IPS-NIHi7 (cell line): ENCODE results near the gene OSBPL2.

Experiments
- DNase-seq: peaks from one replicate; pipeline ENCODE4 v3.0.0; 2012; ENCODE audit warnings: mixed read lengths; ENCODE audit errors: extremely low spot score

The OSBPL2 gene

GRCh38 chr20:62222266-62222850, 16.0 kb upstream of the OSBPL2 start:
- DNase-seq, result no peak

- no peak for DNase-seq
Observed at GRCh38 chr20:62222972-62223371, 15.3 kb upstream of the OSBPL2 start.

- DNase-seq, result no peak
Observed at GRCh38 chr20:62223571-62223970, 14.8 kb upstream of the OSBPL2 start.

- DNase-seq, result no peak
Observed at GRCh38 chr20:62224113-62224855, 14.0 kb upstream of the OSBPL2 start.

- DNase-seq, result no peak
Observed at GRCh38 chr20:62225026-62225425, 13.3 kb upstream of the OSBPL2 start.

GRCh38 chr20:62225820-62226635, 12.3 kb upstream of the OSBPL2 start:
- DNase-seq, result no peak

GRCh38 chr20:62226707-62227590, 11.4 kb upstream of the OSBPL2 start:
- DNase-seq, result no peak

- no peak for DNase-seq
Observed at GRCh38 chr20:62227591-62227976, 10.7 kb upstream of the OSBPL2 start.

GRCh38 chr20:62227977-62228958, 10.1 kb upstream of the OSBPL2 start:
- DNase-seq, result peak; percentile 75

- no peak for DNase-seq
Observed at GRCh38 chr20:62228982-62229545, 9.3 kb upstream of the OSBPL2 start.

- no peak for DNase-seq
Observed at GRCh38 chr20:62229667-62230066, 8.7 kb upstream of the OSBPL2 start.

GRCh38 chr20:62230276-62230675, 8.0 kb upstream of the OSBPL2 start:
- DNase-seq, result no peak

GRCh38 chr20:62230696-62231095, 7.6 kb upstream of the OSBPL2 start:
- DNase-seq, result no peak

- DNase-seq, result no peak
Observed at GRCh38 chr20:62231292-62231691, 7.0 kb upstream of the OSBPL2 start.

GRCh38 chr20:62232194-62232593, 6.1 kb upstream of the OSBPL2 start:
- DNase-seq, result no peak

GRCh38 chr20:62232770-62233645, 5.3 kb upstream of the OSBPL2 start:
- DNase-seq, result no peak

GRCh38 chr20:62233684-62234083, 4.6 kb upstream of the OSBPL2 start:
- DNase-seq, result no peak

- no peak for DNase-seq
Observed at GRCh38 chr20:62234339-62234738, 4.0 kb upstream of the OSBPL2 start.
